HEK293 (cell line): ENCODE results near the gene HTR2A.

Source experiments
- CTCF ChIA-PET: fragments of 350-600 bp; formaldehyde crosslinking; extraction: SDS; loops from one replicate; lab custom pipeline; 2021; ENCODE audit warnings: antibody characterized with exemption; lab: Yijun Ruan, JAX
- POLR2A ChIA-PET: fragments of 300-600 bp; formaldehyde crosslinking; extraction: SDS; loops from one replicate; lab custom pipeline; 2020; ENCODE audit warnings: antibody characterized with exemption, inconsistent platforms; lab: Yijun Ruan, JAX
- H3K27ac ChIP-seq: fragments of 200-500 bp; sonication (Bioruptor generic); 2 replicates; pipeline ENCODE4 v1.5.1; 2014; ENCODE audit warnings: low read depth, low read length, control low read depth, inconsistent platforms; ENCODE audit errors: extremely low read depth
- H3K36me3 ChIP-seq, 2 experiments: fragments of 200-500 bp in 1 of 2; sonication (Bioruptor generic) in 1 of 2; 1 replicate in 1 of 2; 2 replicates in 1 of 2; pipeline ENCODE4 v1.5.1; 2014 to 2017; ENCODE audit warnings: inconsistent platforms in 2 of 2, low read length in 2 of 2; ENCODE audit not compliant: control insufficient read depth in 2 of 2, insufficient read depth in 1 of 2
- H3K4me1 ChIP-seq: fragments of 200-500 bp; sonication (Bioruptor generic); 2 replicates; pipeline ENCODE4 v1.5.1; 2014; ENCODE audit warnings: mild to moderate bottlenecking, low read length, inconsistent platforms; ENCODE audit not compliant: control insufficient read depth, insufficient read depth
- H3K4me3 ChIP-seq: 2 replicates; pipeline ENCODE4 v1.5.1; 2011; ENCODE audit warnings: low read depth, mild to moderate bottlenecking, control low read depth, low read length, moderate library complexity
- H3K9me3 ChIP-seq: fragments of 200-500 bp; sonication (Bioruptor generic); 2 replicates; pipeline ENCODE4 v1.5.1; 2014; ENCODE audit warnings: low read depth, low read length, inconsistent platforms; ENCODE audit not compliant: control insufficient read depth, insufficient read depth
- ATF2 ChIP-seq: fragments of 450-650 bp; formaldehyde crosslinking; IDR thresholded peaks from 2 replicates; pipeline ENCODE4 v1.5.1; 2016; ENCODE audit warnings: missing biosample characterization, missing genetic modification characterization, low read depth
- KLF7 ChIP-seq: fragments of 450-650 bp; formaldehyde crosslinking; IDR thresholded peaks from 2 replicates; pipeline ENCODE4 v1.5.1; 2016; ENCODE audit warnings: missing biosample characterization, missing genetic modification characterization, borderline replicate concordance
- MYNN ChIP-seq: fragments of 450-650 bp; formaldehyde crosslinking; IDR thresholded peaks from 2 replicates; pipeline ENCODE4 v1.5.1; 2016; ENCODE audit warnings: missing biosample characterization, missing genetic modification characterization, borderline replicate concordance
- MZF1 ChIP-seq: fragments of 450-650 bp; formaldehyde crosslinking; IDR thresholded peaks from 2 replicates; pipeline ENCODE4 v1.5.1; 2017; ENCODE audit warnings: missing biosample characterization, missing genetic modification characterization, borderline replicate concordance
- ZBTB26 ChIP-seq: fragments of 450-650 bp; formaldehyde crosslinking; optimal IDR thresholded peaks from 2 replicates; pipeline ENCODE3; 2016; ENCODE audit warnings: missing biosample characterization, mild to moderate bottlenecking, missing genetic modification characterization
- ZBTB48 ChIP-seq: fragments of 450-650 bp; formaldehyde crosslinking; IDR thresholded peaks from 2 replicates; pipeline ENCODE4 v1.5.1; 2016; ENCODE audit warnings: missing biosample characterization, missing genetic modification characterization
- ZBTB6 ChIP-seq: fragments of 450-650 bp; formaldehyde crosslinking; IDR thresholded peaks from 2 replicates; pipeline ENCODE4 v1.5.1; 2017; ENCODE audit warnings: missing biosample characterization, missing genetic modification characterization
- ZNF133 ChIP-seq: fragments of 450-650 bp; formaldehyde crosslinking; IDR thresholded peaks from 2 replicates; pipeline ENCODE4 v1.5.1; 2016; ENCODE audit warnings: missing biosample characterization, missing genetic modification characterization
- ZNF274 ChIP-seq, 2 experiments: fragments of 200-500 bp in 1 of 2; fragments of 450-650 bp in 1 of 2; sonication (Bioruptor generic) in 1 of 2; formaldehyde crosslinking in 1 of 2; IDR thresholded peaks; 2 replicates each; pipeline versions ENCODE4 v1.5.1 to v1.6.1; 2014 to 2016; ENCODE audit warnings: borderline replicate concordance in 1 of 2, inconsistent platforms in 1 of 2, low read length in 1 of 2, missing biosample characterization in 1 of 2, missing genetic modification characterization in 1 of 2
- ZNF335 ChIP-seq: fragments of 450-650 bp; formaldehyde crosslinking; conservative IDR thresholded peaks from 2 replicates; pipeline ENCODE4 v1.5.1; 2016; ENCODE audit warnings: missing biosample characterization, missing genetic modification characterization
- ZNF404 ChIP-seq: fragments of 450-650 bp; formaldehyde crosslinking; IDR thresholded peaks from 2 replicates; pipeline ENCODE4 v1.5.1; 2017; ENCODE audit warnings: missing biosample characterization, missing genetic modification characterization
- ZNF600 ChIP-seq: fragments of 450-650 bp; formaldehyde crosslinking; IDR thresholded peaks from 2 replicates; pipeline ENCODE4 v1.5.1; 2016; ENCODE audit warnings: missing biosample characterization, missing genetic modification characterization
- ZNF704 ChIP-seq: fragments of 450-650 bp; formaldehyde crosslinking; IDR thresholded peaks from 2 replicates; pipeline ENCODE4 v1.5.1; 2016; ENCODE audit warnings: missing biosample characterization, missing genetic modification characterization
- ZNF76 ChIP-seq: fragments of 450-650 bp; formaldehyde crosslinking; IDR thresholded peaks from 2 replicates; pipeline ENCODE4; 2016; ENCODE audit warnings: low read depth, missing biosample characterization, missing genetic modification characterization, borderline replicate concordance
- ZNF830 ChIP-seq: fragments of 450-650 bp; IDR thresholded peaks from 2 replicates; pipeline ENCODE4 v1.5.0; 2018; ENCODE audit warnings: missing biosample characterization, missing genetic modification characterization, low read depth, mild to moderate bottlenecking, moderate library complexity
- ZNF837 ChIP-seq: fragments of 450-650 bp; formaldehyde crosslinking; IDR thresholded peaks from 2 replicates; pipeline ENCODE4 v1.5.1; 2016; ENCODE audit warnings: missing biosample characterization, missing genetic modification characterization
- ZNF843 ChIP-seq: fragments of 450-650 bp; formaldehyde crosslinking; IDR thresholded peaks from 2 replicates; pipeline ENCODE4 v1.5.1; 2016; ENCODE audit warnings: missing biosample characterization, missing genetic modification characterization
- TF ChIP-seq, protein P1 (sequence below): fragments of 450-650 bp; formaldehyde crosslinking; IDR thresholded peaks from 2 replicates; pipeline ENCODE4; 2016; ENCODE audit warnings: missing biosample characterization, missing genetic modification characterization
- TF ChIP-seq, protein P2 (sequence below): fragments of 450-650 bp; formaldehyde crosslinking; conservative IDR thresholded peaks from 2 replicates; pipeline ENCODE4 v1.5.1; 2016; ENCODE audit warnings: low read depth, missing biosample characterization, missing genetic modification characterization

HTR2A gene

GRCh38 chr13:46858163-46858562 lies 38.7 kb downstream of the HTR2A start (continued):
- TF ChIP-seq ZNF274 (IDR thresholded peaks at IDR 0.05; ENCODE audit: low read length): no peak
- no peak for TF ChIP-seq ZNF274 (tag by site-specific recombination; IDR thresholded peaks at IDR 0.05; ENCODE audit: borderline replicate concordance)
- no peak for TF ChIP-seq MYNN
- TF ChIP-seq, all 188 proteins: peak for 0

DNA sequence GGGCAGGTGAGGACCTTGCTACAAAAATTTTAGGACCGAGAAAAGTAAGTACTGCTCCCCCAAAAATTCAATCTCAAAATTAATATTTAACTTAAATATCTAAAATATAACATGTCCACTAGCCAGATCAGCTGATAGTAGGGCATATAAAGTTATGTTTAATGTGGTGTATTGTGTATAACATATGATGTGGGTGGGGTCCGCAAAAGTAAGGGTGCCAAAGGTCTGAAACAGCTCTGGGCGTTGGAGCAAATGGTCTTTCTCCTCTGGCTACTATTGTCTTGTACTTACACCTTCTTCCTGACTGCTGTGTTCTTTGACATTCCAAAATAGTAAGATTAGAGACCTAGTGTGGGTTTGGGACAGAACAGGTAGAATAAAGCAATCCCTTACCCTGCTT lies 41.2 kb downstream of the HTR2A start:
- CTCF ChIA-PET: no interaction called here
- TF ChIP-seq ZBTB6 (no peak), ZNF404 (tag by site-specific recombination) (no peak), ZNF600 (tag by site-specific recombination) (no peak), ZNF837 (tag by site-specific recombination) (no peak), KLF7 (tag by site-specific recombination) (no peak), ZNF843 (tag by site-specific recombination) (no peak), ZNF704 (tag by site-specific recombination) (no peak), ZNF133 (tag by site-specific recombination) (no peak), ZNF830 (tag by site-specific recombination) (no peak), ZBTB26 (no peak), ZNF76 (tag by site-specific recombination) (no peak), ATF2 (no peak), ZNF335 (tag by site-specific recombination) (no peak), ZBTB48 (tag by site-specific recombination) (no peak), MZF1 (tag by site-specific recombination) (no peak)
- TF ChIP-seq, protein P1, sequence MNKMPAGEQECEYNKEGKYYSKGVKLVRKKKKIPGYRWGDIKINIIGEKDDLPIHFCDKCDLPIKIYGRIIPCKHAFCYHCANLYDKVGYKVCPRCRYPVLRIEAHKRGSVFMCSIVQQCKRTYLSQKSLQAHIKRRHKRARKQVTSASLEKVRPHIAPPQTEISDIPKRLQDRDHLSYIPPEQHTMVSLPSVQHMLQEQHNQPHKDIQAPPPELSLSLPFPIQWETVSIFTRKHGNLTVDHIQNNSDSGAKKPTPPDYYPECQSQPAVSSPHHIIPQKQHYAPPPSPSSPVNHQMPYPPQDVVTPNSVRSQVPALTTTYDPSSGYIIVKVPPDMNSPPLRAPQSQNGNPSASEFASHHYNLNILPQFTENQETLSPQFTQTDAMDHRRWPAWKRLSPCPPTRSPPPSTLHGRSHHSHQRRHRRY (tag by site-specific recombination): no peak
- TF ChIP-seq, protein P2, sequence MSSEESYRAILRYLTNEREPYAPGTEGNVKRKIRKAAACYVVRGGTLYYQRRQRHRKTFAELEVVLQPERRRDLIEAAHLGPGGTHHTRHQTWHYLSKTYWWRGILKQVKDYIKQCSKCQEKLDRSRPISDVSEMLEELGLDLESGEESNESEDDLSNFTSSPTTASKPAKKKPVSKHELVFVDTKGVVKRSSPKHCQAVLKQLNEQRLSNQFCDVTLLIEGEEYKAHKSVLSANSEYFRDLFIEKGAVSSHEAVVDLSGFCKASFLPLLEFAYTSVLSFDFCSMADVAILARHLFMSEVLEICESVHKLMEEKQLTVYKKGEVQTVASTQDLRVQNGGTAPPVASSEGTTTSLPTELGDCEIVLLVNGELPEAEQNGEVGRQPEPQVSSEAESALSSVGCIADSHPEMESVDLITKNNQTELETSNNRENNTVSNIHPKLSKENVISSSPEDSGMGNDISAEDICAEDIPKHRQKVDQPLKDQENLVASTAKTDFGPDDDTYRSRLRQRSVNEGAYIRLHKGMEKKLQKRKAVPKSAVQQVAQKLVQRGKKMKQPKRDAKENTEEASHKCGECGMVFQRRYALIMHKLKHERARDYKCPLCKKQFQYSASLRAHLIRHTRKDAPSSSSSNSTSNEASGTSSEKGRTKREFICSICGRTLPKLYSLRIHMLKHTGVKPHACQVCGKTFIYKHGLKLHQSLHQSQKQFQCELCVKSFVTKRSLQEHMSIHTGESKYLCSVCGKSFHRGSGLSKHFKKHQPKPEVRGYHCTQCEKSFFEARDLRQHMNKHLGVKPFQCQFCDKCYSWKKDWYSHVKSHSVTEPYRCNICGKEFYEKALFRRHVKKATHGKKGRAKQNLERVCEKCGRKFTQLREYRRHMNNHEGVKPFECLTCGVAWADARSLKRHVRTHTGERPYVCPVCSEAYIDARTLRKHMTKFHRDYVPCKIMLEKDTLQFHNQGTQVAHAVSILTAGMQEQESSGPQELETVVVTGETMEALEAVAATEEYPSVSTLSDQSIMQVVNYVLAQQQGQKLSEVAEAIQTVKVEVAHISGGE: no peak
- H3K36me3 ChIP-seq: no peaks in the 10 kb centered on the region
- POLR2A ChIA-PET: no interaction called here
- H3K4me1 ChIP-seq: no peaks in the 10 kb centered on the region
- no peaks in the 10 kb centered on the region for H3K9me3 ChIP-seq
- no peak overlapping the region for H3K4me3 ChIP-seq
- H3K27ac ChIP-seq: no peak overlapping the region
